ENCODE data around the gene ARL5A. TPM values are rescaled to one million over a fixed set of nuclear protein-coding genes. Genes with fewer than 3 reads are reported as not detected.

ARL5A gene
- polyA plus RNA-seq, 2 of the 4 experiments (the other 2 are of a cell fraction): 28.4 to 29.5 TPM

DNA sequence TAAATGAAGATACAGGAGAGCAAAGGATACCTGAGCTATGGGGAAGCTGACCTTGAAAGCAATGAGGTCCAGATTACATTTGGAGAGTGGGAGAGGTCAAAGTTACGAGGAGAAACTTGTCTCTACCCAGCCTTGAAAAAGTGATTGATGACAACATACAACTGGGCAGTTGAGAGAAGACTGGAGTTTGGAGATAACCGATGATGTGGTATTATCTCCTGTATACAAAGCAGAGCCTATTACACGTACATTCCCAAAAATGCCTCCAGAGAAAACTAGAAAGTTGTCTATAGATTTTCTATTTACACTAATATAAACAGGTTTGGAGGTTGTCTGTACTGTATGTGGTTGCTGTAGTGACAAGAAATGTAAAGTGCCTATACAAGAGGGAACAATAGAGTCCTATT, 28.3 kb downstream of the ARL5A start:
- H3K4me1 ChIP-seq: 0 out of 3 replicates have a peak, but pooled peaks cover 5% of the 10 kb centered on the region
- CTCF ChIA-PET: interaction anchor here (1.2 kb wide), 1 partner anchor 8 kb away, joined by 4 read pairs; no protein-coding TSS in a partner anchor
- no peak overlapping the region for H3K27ac ChIP-seq
- no peak for FAIRE-seq
- WGBS (ENCODE audit: missing lambda C conversion rate): 96% methylated on average over 3 of the region's 3 CpGs
- ATAC-seq: no peak
- H3K4me2 ChIP-seq: no peak overlapping the region
- POLR2A ChIA-PET: no interaction called here
- H3K4me3 ChIP-seq: no peak overlapping the region
- TF ChIP-seq, protein P1, sequence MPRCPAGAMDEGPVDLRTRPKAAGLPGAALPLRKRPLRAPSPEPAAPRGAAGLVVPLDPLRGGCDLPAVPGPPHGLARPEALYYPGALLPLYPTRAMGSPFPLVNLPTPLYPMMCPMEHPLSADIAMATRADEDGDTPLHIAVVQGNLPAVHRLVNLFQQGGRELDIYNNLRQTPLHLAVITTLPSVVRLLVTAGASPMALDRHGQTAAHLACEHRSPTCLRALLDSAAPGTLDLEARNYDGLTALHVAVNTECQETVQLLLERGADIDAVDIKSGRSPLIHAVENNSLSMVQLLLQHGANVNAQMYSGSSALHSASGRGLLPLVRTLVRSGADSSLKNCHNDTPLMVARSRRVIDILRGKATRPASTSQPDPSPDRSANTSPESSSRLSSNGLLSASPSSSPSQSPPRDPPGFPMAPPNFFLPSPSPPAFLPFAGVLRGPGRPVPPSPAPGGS (IDR thresholded peaks at IDR 0.05): no peak
- TF ChIP-seq TP53 (CRISPR knock-in tag; IDR thresholded peaks at IDR 0.05) (no peak), EP300 (IDR thresholded peaks at IDR 0.05) (no peak), SMC3 (IDR thresholded peaks at IDR 0.05) (no peak), CEBPB (IDR thresholded peaks at IDR 0.05) (no peak), MAZ (IDR thresholded peaks at IDR 0.05; ENCODE audit: borderline replicate concordance, low read depth, low read length) (no peak), NFE2L2 (conservative IDR thresholded peaks at IDR 0.05; ENCODE audit: low read length) (no peak), CBX2 (IDR thresholded peaks at IDR 0.05; ENCODE audit: borderline replicate concordance, low read depth) (no peak), KDM5A (IDR thresholded peaks at IDR 0.05) (no peak), ZC3H11A (IDR thresholded peaks at IDR 0.05) (no peak), RAD21 (conservative IDR thresholded peaks at IDR 0.05 in 1 of 2, IDR thresholded peaks at IDR 0.05 in 1 of 2) (no peak)
- TF ChIP-seq, protein P2, sequence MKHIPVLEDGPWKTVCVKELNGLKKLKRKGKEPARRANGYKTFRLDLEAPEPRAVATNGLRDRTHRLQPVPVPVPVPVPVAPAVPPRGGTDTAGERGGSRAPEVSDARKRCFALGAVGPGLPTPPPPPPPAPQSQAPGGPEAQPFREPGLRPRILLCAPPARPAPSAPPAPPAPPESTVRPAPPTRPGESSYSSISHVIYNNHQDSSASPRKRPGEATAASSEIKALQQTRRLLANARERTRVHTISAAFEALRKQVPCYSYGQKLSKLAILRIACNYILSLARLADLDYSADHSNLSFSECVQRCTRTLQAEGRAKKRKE (CRISPR knock-in tag; IDR thresholded peaks at IDR 0.05; ENCODE audit: low read depth): no peak
- TF ChIP-seq, protein P3, sequence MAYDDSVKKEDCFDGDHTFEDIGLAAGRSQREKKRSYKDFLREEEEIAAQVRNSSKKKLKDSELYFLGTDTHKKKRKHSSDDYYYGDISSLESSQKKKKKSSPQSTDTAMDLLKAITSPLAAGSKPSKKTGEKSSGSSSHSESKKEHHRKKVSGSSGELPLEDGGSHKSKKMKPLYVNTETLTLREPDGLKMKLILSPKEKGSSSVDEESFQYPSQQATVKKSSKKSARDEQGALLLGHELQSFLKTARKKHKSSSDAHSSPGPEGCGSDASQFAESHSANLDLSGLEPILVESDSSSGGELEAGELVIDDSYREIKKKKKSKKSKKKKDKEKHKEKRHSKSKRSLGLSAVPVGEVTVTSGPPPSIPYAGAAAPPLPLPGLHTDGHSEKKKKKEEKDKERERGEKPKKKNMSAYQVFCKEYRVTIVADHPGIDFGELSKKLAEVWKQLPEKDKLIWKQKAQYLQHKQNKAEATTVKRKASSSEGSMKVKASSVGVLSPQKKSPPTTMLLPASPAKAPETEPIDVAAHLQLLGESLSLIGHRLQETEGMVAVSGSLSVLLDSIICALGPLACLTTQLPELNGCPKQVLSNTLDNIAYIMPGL (CRISPR knock-in tag; IDR thresholded peaks at IDR 0.05; ENCODE audit: borderline replicate concordance): no peak
- TF ChIP-seq, protein P4, sequence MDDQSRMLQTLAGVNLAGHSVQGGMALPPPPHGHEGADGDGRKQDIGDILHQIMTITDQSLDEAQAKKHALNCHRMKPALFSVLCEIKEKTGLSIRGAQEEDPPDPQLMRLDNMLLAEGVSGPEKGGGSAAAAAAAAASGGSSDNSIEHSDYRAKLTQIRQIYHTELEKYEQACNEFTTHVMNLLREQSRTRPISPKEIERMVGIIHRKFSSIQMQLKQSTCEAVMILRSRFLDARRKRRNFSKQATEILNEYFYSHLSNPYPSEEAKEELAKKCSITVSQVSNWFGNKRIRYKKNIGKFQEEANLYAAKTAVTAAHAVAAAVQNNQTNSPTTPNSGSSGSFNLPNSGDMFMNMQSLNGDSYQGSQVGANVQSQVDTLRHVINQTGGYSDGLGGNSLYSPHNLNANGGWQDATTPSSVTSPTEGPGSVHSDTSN (IDR thresholded peaks at IDR 0.05): no peak
- TF ChIP-seq, protein P5, sequence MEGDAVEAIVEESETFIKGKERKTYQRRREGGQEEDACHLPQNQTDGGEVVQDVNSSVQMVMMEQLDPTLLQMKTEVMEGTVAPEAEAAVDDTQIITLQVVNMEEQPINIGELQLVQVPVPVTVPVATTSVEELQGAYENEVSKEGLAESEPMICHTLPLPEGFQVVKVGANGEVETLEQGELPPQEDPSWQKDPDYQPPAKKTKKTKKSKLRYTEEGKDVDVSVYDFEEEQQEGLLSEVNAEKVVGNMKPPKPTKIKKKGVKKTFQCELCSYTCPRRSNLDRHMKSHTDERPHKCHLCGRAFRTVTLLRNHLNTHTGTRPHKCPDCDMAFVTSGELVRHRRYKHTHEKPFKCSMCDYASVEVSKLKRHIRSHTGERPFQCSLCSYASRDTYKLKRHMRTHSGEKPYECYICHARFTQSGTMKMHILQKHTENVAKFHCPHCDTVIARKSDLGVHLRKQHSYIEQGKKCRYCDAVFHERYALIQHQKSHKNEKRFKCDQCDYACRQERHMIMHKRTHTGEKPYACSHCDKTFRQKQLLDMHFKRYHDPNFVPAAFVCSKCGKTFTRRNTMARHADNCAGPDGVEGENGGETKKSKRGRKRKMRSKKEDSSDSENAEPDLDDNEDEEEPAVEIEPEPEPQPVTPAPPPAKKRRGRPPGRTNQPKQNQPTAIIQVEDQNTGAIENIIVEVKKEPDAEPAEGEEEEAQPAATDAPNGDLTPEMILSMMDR (IDR thresholded peaks at IDR 0.05): no peak
- no peaks in the 10 kb centered on the region for H3K9me3 ChIP-seq
- no peak for DNase-seq (ENCODE audit: low read depth in 1 of 2, low spot score in 1 of 2)

DNA sequence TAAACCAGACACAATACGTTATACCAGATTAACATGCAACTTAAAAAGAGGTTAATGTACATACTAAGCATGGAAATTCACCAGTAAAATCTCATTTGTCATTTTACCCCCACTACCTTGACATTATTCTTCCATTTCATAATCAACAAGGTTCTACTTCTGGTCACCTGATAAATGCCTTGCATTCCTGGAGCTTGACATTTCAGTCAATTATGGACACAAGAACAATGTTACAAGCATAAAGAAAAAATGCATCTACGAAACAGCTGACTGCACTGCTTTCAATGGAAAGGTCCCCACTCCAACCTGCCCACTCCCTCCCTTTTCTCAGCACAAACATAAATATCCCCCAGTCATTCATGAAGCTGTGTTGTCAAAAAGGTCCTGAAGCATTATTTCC, 31.4 kb downstream of the ARL5A start:
- CTCF ChIA-PET: interaction anchor here (1.4 kb wide), 1 partner anchor 10 kb away, joined by 4 read pairs; no protein-coding TSS in a partner anchor

More for the DNA sequence above, 31.4 kb downstream of the ARL5A start:
- no peak overlapping the region for H3K4me3 ChIP-seq
- no peak overlapping the region for H3K27ac ChIP-seq
- no peak for ATAC-seq
- H3K9me3 ChIP-seq: no peaks in the 10 kb centered on the region
- 91% methylated on average over 2 of the region's 2 CpGs for WGBS (ENCODE audit: missing lambda C conversion rate)
- POLR2A ChIA-PET: no interaction called here
- no peak for DNase-seq (ENCODE audit: low read depth in 1 of 2, low spot score in 1 of 2)
- H3K4me1 ChIP-seq: 0 out of 3 replicates have a peak, but pooled peaks cover 5% of the 10 kb centered on the region
- no peak for FAIRE-seq
- TF ChIP-seq POLR2AphosphoS2 (conservative IDR thresholded peaks at IDR 0.05; ENCODE audit: low read length) (no peak), EP300 (IDR thresholded peaks at IDR 0.05) (no peak)
- TF ChIP-seq, protein P4 (IDR thresholded peaks at IDR 0.05): no peak
- H3K4me2 ChIP-seq: no peak overlapping the region

Data from A549 (cell line).